A549 treated with DMSO at 1 μM for 4 hours (cell line): Measurements from ENCODE around the gene ITGB5. TPM values are rescaled to one million over a fixed set of nuclear protein-coding genes. Genes with fewer than 3 reads are reported as not detected.

Source experiments
- total RNA-seq: library from RNA; stranded (reverse); fragments of 200-300 nt; extraction: Qiagen RNA extraction; gene quantifications from 5 replicates; pipeline ENCODE4 v1.2.3, GENCODE V29; 2022; ENCODE audit warnings: low read depth

ITGB5 gene
- total RNA-seq = 382 to 429 TPM (median 404 TPM) in 5 replicates

GRCh38 chr3:124887177-124887931 is at the start of gene ITGB5:
Gene ITGB5 (minus strand): TSS chr3:124887365. CDS start chr3:124887000, 365 bp downstream.

GRCh38 chr3:124934577-124934976 is 47.4 kb upstream of the ITGB5 start, which contains the start of gene MUC13:
Gene MUC13 (minus strand): TSS chr3:124934751. CDS start chr3:124934712, 39 bp downstream.

GRCh38 chr3:124730129-124730940 is 156.8 kb downstream of the ITGB5 start, which contains the start of gene UMPS:
Gene UMPS (plus strand): TSS chr3:124730452. CDS start chr3:124730472, 20 bp downstream.

Other genes with a start within 250 kb of the ITGB5 start
- 50.0 to 53.1 TPM (median 52.6 TPM) in 5 replicates for gene UMPS, start 156.9 kb downstream of the ITGB5 start, total RNA-seq
- 6.8 to 8.4 TPM (median 7.8 TPM) in 5 replicates for gene MUC13, start 47.4 kb upstream of the ITGB5 start, total RNA-seq
- 5.8 to 8.6 TPM (median 7.2 TPM) in 5 replicates for gene HEG1, start 168.6 kb upstream of the ITGB5 start, total RNA-seq